ENCODE data around the gene GFI1B.

GFI1B gene

DNA sequence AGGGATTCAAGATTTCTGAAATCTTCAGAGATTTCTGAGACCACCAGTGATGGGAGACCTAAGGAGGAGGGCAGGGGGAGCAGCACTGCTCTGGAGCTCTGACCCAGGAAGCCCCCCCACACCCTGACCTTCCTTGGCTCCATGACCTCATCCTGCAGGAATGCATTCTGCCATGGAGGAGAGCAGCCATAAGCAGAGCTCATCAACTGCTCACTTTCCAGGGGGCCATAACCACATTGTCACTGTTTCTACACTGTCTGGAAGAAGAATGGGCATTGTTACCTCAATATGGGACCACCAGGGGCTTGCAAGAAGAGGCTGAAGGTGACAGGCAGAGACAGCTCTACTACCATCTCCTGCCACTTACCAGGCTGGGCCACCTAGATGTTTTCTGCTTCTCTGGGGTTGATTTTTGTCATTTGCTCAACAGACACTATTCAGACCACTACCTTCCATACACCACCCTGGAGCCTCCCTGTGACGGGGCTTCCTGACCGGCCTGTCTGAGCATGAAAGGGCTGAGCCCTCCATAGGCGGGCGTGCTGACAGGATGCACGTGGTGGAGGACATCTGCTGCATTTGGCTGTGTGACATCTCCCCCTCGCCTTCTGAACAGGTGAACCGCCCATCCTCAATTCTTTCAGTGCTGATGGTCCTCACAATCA, 31.7 kb upstream of the GFI1B start:
- POLR2A ChIA-PET: interaction anchor here (0.6 to 1.3 kb wide), 4 partner anchors 81 to 1574 kb away, joined by 3 to 10 read pairs (median 5); partner anchors contain the start of gene GTF3C5
- Histone ChIP-seq H3K27ac (ENCODE audit: extremely low read depth, low read depth, low read length) (no peak overlapping the region), H3K4me1 (ENCODE audit: control insufficient read depth, insufficient read depth, low read length) (peaks cover 9% of the 10 kb centered on the region), H3K36me3 (ENCODE audit: control insufficient read depth in 2 of 2, insufficient read depth in 1 of 2, low read length in 2 of 2) (no peaks in the 10 kb centered on the region), H3K9me3 (ENCODE audit: control insufficient read depth, insufficient read depth, low read depth, low read length) (no peaks in the 10 kb centered on the region), H3K4me3 (ENCODE audit: low read depth, low read length) (no peak overlapping the region)
- CTCF ChIA-PET: interaction anchor here (0.6 to 2.1 kb wide), 6 partner anchors 11 to 45 kb away, joined by 3 to 10 read pairs (median 4); partner anchors contain the start of gene GFI1B
- TF ChIP-seq ZEB2 (tag by site-specific recombination; IDR thresholded peaks at IDR 0.05) (0 out of 2 replicates have a peak, but pooled peaks have one; percentile 24), GLIS1 (tag by site-specific recombination; IDR thresholded peaks at IDR 0.05) (peak; percentile 98), ZNF660 (tag by site-specific recombination; IDR thresholded peaks at IDR 0.05) (0 out of 2 replicates have a peak, but pooled peaks have one; percentile 13), GLIS2 (tag by site-specific recombination; IDR thresholded peaks at IDR 0.05) (peak; percentile 55), ZNF600 (tag by site-specific recombination; IDR thresholded peaks at IDR 0.05) (peak; percentile 49), ZBTB21 (tag by site-specific recombination; IDR thresholded peaks at IDR 0.05) (0 out of 2 replicates have a peak, but pooled peaks have one; percentile 17), ZNF10 (tag by site-specific recombination; IDR thresholded peaks at IDR 0.05) (peak; percentile 88), YY2 (tag by site-specific recombination; IDR thresholded peaks at IDR 0.05) (peak; percentile 81), ZNF335 (tag by site-specific recombination; conservative IDR thresholded peaks at IDR 0.05) (no peak), ZNF155 (tag by site-specific recombination; IDR thresholded peaks at IDR 0.05) (no peak), ZBTB17 (tag by site-specific recombination; IDR thresholded peaks at IDR 0.05) (peak; percentile 61), ZNF433 (tag by site-specific recombination; IDR thresholded peaks at IDR 0.05; ENCODE audit: low read depth) (no peak), FEZF1 (tag by site-specific recombination; IDR thresholded peaks at IDR 0.05) (peak; percentile 68), GLI4 (tag by site-specific recombination; IDR thresholded peaks at IDR 0.05) (0 out of 2 replicates have a peak, but pooled peaks have one; percentile 23), ZNF571 (tag by site-specific recombination; IDR thresholded peaks at IDR 0.05) (no peak), ZFHX2 (tag by site-specific recombination; conservative IDR thresholded peaks at IDR 0.05) (no peak)
- TF ChIP-seq, protein P1, sequence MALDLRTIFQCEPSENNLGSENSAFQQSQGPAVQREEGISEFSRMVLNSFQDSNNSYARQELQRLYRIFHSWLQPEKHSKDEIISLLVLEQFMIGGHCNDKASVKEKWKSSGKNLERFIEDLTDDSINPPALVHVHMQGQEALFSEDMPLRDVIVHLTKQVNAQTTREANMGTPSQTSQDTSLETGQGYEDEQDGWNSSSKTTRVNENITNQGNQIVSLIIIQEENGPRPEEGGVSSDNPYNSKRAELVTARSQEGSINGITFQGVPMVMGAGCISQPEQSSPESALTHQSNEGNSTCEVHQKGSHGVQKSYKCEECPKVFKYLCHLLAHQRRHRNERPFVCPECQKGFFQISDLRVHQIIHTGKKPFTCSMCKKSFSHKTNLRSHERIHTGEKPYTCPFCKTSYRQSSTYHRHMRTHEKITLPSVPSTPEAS (tag by site-specific recombination; IDR thresholded peaks at IDR 0.05): peak; percentile 31; the same call in 1 of the 2 replicates
- TF ChIP-seq, protein P2, sequence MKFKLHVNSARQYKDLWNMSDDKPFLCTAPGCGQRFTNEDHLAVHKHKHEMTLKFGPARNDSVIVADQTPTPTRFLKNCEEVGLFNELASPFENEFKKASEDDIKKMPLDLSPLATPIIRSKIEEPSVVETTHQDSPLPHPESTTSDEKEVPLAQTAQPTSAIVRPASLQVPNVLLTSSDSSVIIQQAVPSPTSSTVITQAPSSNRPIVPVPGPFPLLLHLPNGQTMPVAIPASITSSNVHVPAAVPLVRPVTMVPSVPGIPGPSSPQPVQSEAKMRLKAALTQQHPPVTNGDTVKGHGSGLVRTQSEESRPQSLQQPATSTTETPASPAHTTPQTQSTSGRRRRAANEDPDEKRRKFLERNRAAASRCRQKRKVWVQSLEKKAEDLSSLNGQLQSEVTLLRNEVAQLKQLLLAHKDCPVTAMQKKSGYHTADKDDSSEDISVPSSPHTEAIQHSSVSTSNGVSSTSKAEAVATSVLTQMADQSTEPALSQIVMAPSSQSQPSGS (tag by site-specific recombination; IDR thresholded peaks at IDR 0.05; ENCODE audit: low read depth): peak; percentile 57
- TF ChIP-seq, protein P3, sequence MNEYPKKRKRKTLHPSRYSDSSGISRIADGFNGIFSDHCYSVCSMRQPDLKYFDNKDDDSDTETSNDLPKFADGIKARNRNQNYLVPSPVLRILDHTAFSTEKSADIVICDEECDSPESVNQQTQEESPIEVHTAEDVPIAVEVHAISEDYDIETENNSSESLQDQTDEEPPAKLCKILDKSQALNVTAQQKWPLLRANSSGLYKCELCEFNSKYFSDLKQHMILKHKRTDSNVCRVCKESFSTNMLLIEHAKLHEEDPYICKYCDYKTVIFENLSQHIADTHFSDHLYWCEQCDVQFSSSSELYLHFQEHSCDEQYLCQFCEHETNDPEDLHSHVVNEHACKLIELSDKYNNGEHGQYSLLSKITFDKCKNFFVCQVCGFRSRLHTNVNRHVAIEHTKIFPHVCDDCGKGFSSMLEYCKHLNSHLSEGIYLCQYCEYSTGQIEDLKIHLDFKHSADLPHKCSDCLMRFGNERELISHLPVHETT (tag by site-specific recombination; IDR thresholded peaks at IDR 0.05): 0 out of 2 replicates have a peak, but pooled peaks have one; percentile 23
- TF ChIP-seq, protein P4, sequence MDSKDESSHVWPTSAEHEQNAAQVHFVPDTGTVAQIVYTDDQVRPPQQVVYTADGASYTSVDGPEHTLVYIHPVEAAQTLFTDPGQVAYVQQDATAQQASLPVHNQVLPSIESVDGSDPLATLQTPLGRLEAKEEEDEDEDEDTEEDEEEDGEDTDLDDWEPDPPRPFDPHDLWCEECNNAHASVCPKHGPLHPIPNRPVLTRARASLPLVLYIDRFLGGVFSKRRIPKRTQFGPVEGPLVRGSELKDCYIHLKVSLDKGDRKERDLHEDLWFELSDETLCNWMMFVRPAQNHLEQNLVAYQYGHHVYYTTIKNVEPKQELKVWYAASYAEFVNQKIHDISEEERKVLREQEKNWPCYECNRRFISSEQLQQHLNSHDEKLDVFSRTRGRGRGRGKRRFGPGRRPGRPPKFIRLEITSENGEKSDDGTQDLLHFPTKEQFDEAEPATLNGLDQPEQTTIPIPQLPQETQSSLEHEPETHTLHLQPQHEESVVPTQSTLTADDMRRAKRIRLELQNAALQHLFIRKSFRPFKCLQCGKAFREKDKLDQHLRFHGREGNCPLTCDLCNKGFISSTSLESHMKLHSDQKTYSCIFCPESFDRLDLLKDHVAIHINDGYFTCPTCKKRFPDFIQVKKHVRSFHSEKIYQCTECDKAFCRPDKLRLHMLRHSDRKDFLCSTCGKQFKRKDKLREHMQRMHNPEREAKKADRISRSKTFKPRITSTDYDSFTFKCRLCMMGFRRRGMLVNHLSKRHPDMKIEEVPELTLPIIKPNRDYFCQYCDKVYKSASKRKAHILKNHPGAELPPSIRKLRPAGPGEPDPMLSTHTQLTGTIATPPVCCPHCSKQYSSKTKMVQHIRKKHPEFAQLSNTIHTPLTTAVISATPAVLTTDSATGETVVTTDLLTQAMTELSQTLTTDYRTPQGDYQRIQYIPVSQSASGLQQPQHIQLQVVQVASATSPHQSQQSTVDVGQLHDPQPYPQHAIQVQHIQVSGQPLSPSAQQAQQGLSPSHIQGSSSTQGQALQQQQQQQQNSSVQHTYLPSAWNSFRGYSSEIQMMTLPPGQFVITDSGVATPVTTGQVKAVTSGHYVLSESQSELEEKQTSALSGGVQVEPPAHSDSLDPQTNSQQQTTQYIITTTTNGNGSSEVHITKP (tag by site-specific recombination; IDR thresholded peaks at IDR 0.05): peak; percentile 61; the same call in 1 of the 2 replicates
- TF ChIP-seq, protein P5, sequence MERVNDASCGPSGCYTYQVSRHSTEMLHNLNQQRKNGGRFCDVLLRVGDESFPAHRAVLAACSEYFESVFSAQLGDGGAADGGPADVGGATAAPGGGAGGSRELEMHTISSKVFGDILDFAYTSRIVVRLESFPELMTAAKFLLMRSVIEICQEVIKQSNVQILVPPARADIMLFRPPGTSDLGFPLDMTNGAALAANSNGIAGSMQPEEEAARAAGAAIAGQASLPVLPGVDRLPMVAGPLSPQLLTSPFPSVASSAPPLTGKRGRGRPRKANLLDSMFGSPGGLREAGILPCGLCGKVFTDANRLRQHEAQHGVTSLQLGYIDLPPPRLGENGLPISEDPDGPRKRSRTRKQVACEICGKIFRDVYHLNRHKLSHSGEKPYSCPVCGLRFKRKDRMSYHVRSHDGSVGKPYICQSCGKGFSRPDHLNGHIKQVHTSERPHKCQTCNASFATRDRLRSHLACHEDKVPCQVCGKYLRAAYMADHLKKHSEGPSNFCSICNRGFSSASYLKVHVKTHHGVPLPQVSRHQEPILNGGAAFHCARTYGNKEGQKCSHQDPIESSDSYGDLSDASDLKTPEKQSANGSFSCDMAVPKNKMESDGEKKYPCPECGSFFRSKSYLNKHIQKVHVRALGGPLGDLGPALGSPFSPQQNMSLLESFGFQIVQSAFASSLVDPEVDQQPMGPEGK (tag by site-specific recombination; IDR thresholded peaks at IDR 0.05): peak; percentile 62
